PC-3 (cell line): Measurements from ENCODE around the gene NKX2-4. TPM values are rescaled to one million over a fixed set of nuclear protein-coding genes. Genes with fewer than 3 reads are reported as not detected.

Experiments used
- ATAC-seq: fragments of 200-7000 bp; cut with Tn5 transposase; 2 replicates; pipeline ENCODE4 v1.9.1; 2020; ENCODE audit warnings: mild to moderate bottlenecking, moderate library complexity
- BruUV-seq: library from RNA; stranded (reverse); fragments of 400-500 nt; replicated peaks from 2 replicates; lab custom pipeline; 2021; lab: Mats Ljungman, UMichigan
- CTCF ChIA-PET: fragments of 300-600 bp; sonication (Branson Sonifier 250); formaldehyde crosslinking; loops from one replicate; lab custom pipeline; 2022; ENCODE audit warnings: antibody characterized with exemption; lab: Charles Lee
- POLR2A ChIA-PET: fragments of 300-600 bp; sonication (Branson Sonifier 250); formaldehyde crosslinking; loops from one replicate; lab custom pipeline; 2022; ENCODE audit warnings: antibody characterized with exemption; ENCODE audit not compliant: unreplicated experiment; lab: Charles Lee
- DNase-seq: peaks from one replicate; pipeline ENCODE4 v3.0.0-alpha.2; 2015
- H2AFZ ChIP-seq: fragments of 300-600 bp; sonication (generic); 2 replicates; pipeline ENCODE4 v1.6.0; 2016; ENCODE audit warnings: antibody characterized with exemption, low read length
- H3F3A ChIP-seq: fragments of 300-600 bp; sonication (generic); one replicate; pipeline ENCODE4 v1.6.0; 2017; ENCODE audit warnings: antibody characterized with exemption, low read length, control low read depth, mild to moderate bottlenecking; ENCODE audit not compliant: unreplicated experiment
- H3K27ac ChIP-seq: fragments of 300-600 bp; sonication (generic); 2 replicates; pipeline ENCODE4 v1.5.1; 2016; ENCODE audit warnings: mild to moderate bottlenecking, low read length
- H3K27me3 ChIP-seq: fragments of 300-600 bp; sonication (generic); 2 replicates; pipeline ENCODE4 v1.6.1; 2016; ENCODE audit warnings: low read length, mixed read lengths
- H3K36me3 ChIP-seq: fragments of 300-600 bp; sonication (generic); 2 replicates; pipeline ENCODE4 v1.6.1; 2016; ENCODE audit warnings: low read depth, mixed run types, low read length, mixed read lengths
- H3K4me1 ChIP-seq: fragments of 300-600 bp; sonication (generic); 2 replicates; pipeline ENCODE4 v1.5.1; 2016; ENCODE audit warnings: low read length; ENCODE audit not compliant: insufficient read depth
- H3K4me2 ChIP-seq: fragments of 300-600 bp; sonication (generic); 2 replicates; pipeline ENCODE4 v1.6.0; 2016; ENCODE audit warnings: low read length
- H3K4me3 ChIP-seq: fragments of 300-600 bp; sonication (generic); 2 replicates; pipeline ENCODE4 v1.5.1; 2016; ENCODE audit warnings: mild to moderate bottlenecking, low read length, mixed read lengths
- H3K79me2 ChIP-seq: fragments of 300-600 bp; sonication (generic); 2 replicates; pipeline ENCODE4 v1.6.1; 2017; ENCODE audit warnings: low read length, mixed read lengths
- H3K9ac ChIP-seq: fragments of 300-600 bp; sonication (generic); 2 replicates; pipeline ENCODE4 v1.6.0; 2016; ENCODE audit warnings: mild to moderate bottlenecking, low read length
- H3K9me2 ChIP-seq: fragments of 300-600 bp; sonication (generic); replicated peaks from 2 replicates; pipeline ENCODE4 v1.6.1; 2016; ENCODE audit warnings: mixed run types, low read length, mixed read lengths
- H3K9me3 ChIP-seq: fragments of 300-600 bp; sonication (generic); 2 replicates; pipeline ENCODE4 v1.6.1; 2016; ENCODE audit warnings: low read length, mixed read lengths
- H4K20me1 ChIP-seq: fragments of 300-600 bp; sonication (generic); 2 replicates; pipeline ENCODE4 v1.6.1; 2016; ENCODE audit warnings: low read length, mixed read lengths
- EZH2 ChIP-seq: fragments of 300-600 bp; sonication (generic); IDR thresholded peaks from one replicate; pipeline ENCODE4 v1.6.1; 2017; ENCODE audit warnings: antibody characterized with exemption, mild to moderate bottlenecking, low read length; ENCODE audit not compliant: unreplicated experiment
- EZH2phosphoT487 ChIP-seq: fragments of 300-600 bp; sonication (generic); IDR thresholded peaks from 2 replicates; pipeline ENCODE4 v1.6.1; 2018; ENCODE audit warnings: mild to moderate bottlenecking, antibody characterized with exemption, low read length, borderline replicate concordance
- intact Hi-C: fragments of 100-400 bp; cut with micrococcal nuclease; formaldehyde crosslinking; loops from 2 replicates; pipeline ENCODE4 v1.9.0; 2023
- total RNA-seq: library from RNA; depleted of rRNA; stranded (reverse); fragments of >200 nt; gene quantifications from 2 replicates; pipeline ENCODE4 v1.2.3, GENCODE V29; 2014
- TF ChIP-seq, protein P1 (sequence below): fragments of 300-600 bp; sonication (generic); conservative IDR thresholded peaks from 2 replicates; pipeline ENCODE4 v1.5.1; 2017; ENCODE audit warnings: antibody characterized with exemption, low read depth, mild to moderate bottlenecking, low read length

The NKX2-4 gene
- total RNA-seq, 1 experiment from 2014 or later = not detected

DNA sequence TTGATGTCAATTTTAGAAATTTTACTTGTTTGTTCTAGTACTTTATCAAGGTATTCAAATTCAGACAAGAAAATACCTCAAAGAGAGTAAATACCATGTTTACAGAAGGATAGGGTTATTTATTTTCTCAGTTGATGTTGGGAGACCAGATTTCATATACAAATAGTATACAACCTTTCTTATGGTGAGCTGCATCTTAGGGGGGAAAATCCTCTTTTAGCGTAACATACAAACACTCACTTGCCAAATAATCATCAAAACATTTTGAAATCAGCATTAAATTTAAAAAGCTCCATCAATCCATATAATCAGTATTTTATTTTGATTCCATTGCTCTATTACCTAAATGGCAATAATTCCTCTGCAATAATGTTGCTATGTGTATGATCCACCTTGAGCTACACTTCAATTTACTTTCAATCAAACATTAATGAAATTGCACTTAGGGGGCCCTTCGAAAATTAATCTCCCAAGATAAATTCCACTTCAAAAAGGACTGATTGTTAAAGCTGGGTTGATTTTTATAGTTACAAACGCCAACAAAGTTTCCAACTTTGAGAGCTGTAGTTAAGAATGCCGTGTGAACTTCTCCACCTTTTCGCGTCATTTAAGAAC is 2.2 kb downstream of the NKX2-4 start:
- TF ChIP-seq, protein P1, sequence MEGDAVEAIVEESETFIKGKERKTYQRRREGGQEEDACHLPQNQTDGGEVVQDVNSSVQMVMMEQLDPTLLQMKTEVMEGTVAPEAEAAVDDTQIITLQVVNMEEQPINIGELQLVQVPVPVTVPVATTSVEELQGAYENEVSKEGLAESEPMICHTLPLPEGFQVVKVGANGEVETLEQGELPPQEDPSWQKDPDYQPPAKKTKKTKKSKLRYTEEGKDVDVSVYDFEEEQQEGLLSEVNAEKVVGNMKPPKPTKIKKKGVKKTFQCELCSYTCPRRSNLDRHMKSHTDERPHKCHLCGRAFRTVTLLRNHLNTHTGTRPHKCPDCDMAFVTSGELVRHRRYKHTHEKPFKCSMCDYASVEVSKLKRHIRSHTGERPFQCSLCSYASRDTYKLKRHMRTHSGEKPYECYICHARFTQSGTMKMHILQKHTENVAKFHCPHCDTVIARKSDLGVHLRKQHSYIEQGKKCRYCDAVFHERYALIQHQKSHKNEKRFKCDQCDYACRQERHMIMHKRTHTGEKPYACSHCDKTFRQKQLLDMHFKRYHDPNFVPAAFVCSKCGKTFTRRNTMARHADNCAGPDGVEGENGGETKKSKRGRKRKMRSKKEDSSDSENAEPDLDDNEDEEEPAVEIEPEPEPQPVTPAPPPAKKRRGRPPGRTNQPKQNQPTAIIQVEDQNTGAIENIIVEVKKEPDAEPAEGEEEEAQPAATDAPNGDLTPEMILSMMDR = no peak
- TF ChIP-seq EZH2 = no peak
- no peak for TF ChIP-seq EZH2phosphoT487
- Histone ChIP-seq H3K27me3 (peaks cover 26% of the 10 kb centered on the region), H3K79me2 (no peaks in the 10 kb centered on the region), H3F3A (no peaks in the 10 kb centered on the region), H4K20me1 (no peaks in the 10 kb centered on the region), H3K9me3 (no peaks in the 10 kb centered on the region), H3K4me1 (no peaks in the 10 kb centered on the region), H2AFZ (no peak overlapping the region), H3K4me3 (no peak overlapping the region), H3K36me3 (no peaks in the 10 kb centered on the region), H3K9ac (no peak overlapping the region), H3K4me2 (no peak overlapping the region), H3K27ac (no peak overlapping the region), H3K9me2 (no peaks in the 10 kb centered on the region)
- ChIA-PET CTCF (no interaction called here), POLR2A (no interaction called here)
- intact Hi-C loops = no loop called here
- DNase-seq (no peak), ATAC-seq (no peak)
- BruUV-seq = no TSS peak

DNA sequence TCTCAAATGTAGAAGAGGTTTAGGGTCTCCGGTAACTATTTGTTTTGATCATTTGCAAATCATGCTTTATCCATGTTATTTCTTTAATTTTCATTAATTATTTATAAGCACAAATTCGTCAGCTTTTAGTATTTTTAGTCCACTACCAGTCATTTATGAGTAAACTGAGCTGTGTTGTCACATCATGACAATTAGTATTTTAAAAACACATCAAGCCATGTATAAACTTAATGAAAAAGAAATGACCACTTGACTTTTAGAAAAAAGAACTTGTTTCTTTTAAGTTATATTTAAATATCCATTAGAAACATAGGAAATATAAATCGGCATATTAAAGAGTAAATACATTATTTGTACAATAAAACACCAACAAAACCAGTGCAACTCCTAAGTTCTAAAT is 2.8 kb downstream of the NKX2-4 start:
- DNase-seq = no peak
- no TSS peak for BruUV-seq
- H4K20me1 ChIP-seq = no peaks in the 10 kb centered on the region
- no peak overlapping the region for H3K4me2 ChIP-seq
- no peaks in the 10 kb centered on the region for H3K79me2 ChIP-seq
- H3F3A ChIP-seq = no peaks in the 10 kb centered on the region
- H3K9me3 ChIP-seq = no peaks in the 10 kb centered on the region
- peaks cover 20% of the 10 kb centered on the region for H3K27me3 ChIP-seq
- POLR2A ChIA-PET = no interaction called here
- H3K9ac ChIP-seq = no peak overlapping the region
- H3K9me2 ChIP-seq = no peaks in the 10 kb centered on the region
- intact Hi-C loops = no loop called here
- no peak for ATAC-seq
- no peak overlapping the region for H3K4me3 ChIP-seq
- TF ChIP-seq EZH2phosphoT487 (no peak), EZH2 (no peak)
- TF ChIP-seq, protein P1 = no peak
- no peak overlapping the region for H3K27ac ChIP-seq
- CTCF ChIA-PET = no interaction called here
- no peaks in the 10 kb centered on the region; the same call in 1 of the 2 replicates for H3K36me3 ChIP-seq
- no peaks in the 10 kb centered on the region for H3K4me1 ChIP-seq
- H2AFZ ChIP-seq = no peak overlapping the region

DNA sequence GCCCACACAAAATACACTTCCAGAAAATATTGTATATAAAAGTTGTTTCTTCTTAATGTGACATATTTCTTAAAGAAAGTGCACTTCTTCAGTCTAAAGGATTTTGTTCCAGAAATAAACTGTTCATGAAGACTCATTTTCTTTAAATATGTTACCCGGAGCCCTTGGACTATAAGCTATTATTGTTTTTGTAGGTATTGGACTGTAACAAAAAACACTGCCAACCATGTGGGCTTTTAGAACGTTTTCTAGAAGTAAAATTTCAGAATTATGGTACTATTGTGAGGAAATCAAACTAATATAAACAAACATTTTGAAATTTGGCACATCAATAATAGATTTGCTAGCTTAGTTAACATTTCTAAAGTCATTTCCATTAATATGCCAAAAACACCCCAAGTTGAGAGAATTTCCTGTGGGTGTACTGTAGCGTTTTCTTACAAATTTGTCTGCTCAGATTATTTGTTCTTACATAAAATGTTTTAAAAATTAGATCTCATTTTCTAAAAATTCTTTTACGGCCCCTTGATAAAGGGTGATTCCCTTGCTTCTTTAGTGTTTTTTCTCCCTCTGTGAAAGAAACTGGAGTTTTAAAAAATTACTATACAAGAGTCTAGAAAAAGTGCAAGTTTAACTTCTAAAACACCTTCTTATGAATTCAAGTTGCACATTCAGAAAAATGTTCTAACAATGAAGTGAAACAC is 3.4 kb downstream of the NKX2-4 start:
- H3K4me2 ChIP-seq = no peak overlapping the region
- no peaks in the 10 kb centered on the region for H3K9me2 ChIP-seq
- H3K27me3 ChIP-seq = peaks cover 14% of the 10 kb centered on the region
- H3K4me1 ChIP-seq = no peaks in the 10 kb centered on the region
- POLR2A ChIA-PET = no interaction called here
- peaks cover 1% of the 10 kb centered on the region; the same call in 1 of the 2 replicates for H4K20me1 ChIP-seq
- no peak for ATAC-seq
- no TSS peak for BruUV-seq
- CTCF ChIA-PET = no interaction called here
- H3K9me3 ChIP-seq = no peaks in the 10 kb centered on the region
- H3K4me3 ChIP-seq = no peak overlapping the region
- no peak for DNase-seq
- peaks cover 5% of the 10 kb centered on the region; the same call in 1 of the 2 replicates for H3K36me3 ChIP-seq
- H3F3A ChIP-seq = no peaks in the 10 kb centered on the region
- intact Hi-C loops = no loop called here
- TF ChIP-seq EZH2 (no peak), EZH2phosphoT487 (no peak)
- TF ChIP-seq, protein P1 = no peak
- no peaks in the 10 kb centered on the region for H3K79me2 ChIP-seq
- no peak overlapping the region for H3K9ac ChIP-seq
- no peak overlapping the region for H2AFZ ChIP-seq
- H3K27ac ChIP-seq = no peak overlapping the region
